ENCODE results near the gene ADAM10. TPM values are rescaled to one million over a fixed set of nuclear protein-coding genes. Genes with fewer than 3 reads are reported as not detected.

Gene ADAM10
- total RNA-seq, 1 experiment from 2014 or later: 91.3 TPM

DNA sequence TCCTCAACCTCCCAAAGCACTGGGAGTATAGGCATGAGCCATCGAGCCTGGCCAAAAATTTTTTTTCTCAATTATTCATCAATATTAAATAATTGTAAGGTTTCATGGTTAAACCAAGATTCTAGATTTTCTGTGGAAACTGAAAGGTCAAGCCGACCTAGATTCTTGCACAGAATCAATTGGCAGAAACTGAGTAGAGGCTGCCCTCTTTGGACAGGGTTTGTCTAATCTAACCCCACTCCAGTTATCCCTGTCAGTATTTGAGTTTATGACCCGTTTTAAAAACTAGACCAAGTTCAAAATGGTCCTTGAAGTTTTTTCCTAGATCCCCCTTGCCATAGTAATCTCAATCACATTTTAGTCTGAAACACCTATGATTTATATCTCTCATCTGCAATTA is 8.6 kb upstream of the ADAM10 start:
- ChIA-PET CTCF (no interaction called here), POLR2A (ENCODE audit: unreplicated experiment) (no interaction called here)
- Histone ChIP-seq H3K4me2 (ENCODE audit: low read length) (no peak overlapping the region), H3K4me3 (ENCODE audit: low read length) (no peak overlapping the region), H3K4me1 (ENCODE audit: insufficient read depth, low read length) (no peaks in the 10 kb centered on the region), H3F3A (ENCODE audit: low read length, unreplicated experiment) (no peaks in the 10 kb centered on the region), H3K27ac (ENCODE audit: low read length) (no peak overlapping the region), H3K9ac (ENCODE audit: low read length) (no peak overlapping the region), H4K20me1 (ENCODE audit: low read length) (no peaks in the 10 kb centered on the region), H2AFZ (ENCODE audit: low read length) (no peak overlapping the region), H3K27me3 (ENCODE audit: low read length) (no peaks in the 10 kb centered on the region), H3K9me2 (replicated peaks; ENCODE audit: low read length) (no peaks in the 10 kb centered on the region), H3K79me2 (ENCODE audit: low read length) (no peaks in the 10 kb centered on the region), H3K36me3 (ENCODE audit: low read depth, low read length) (no peaks in the 10 kb centered on the region), H3K9me3 (ENCODE audit: low read length) (no peaks in the 10 kb centered on the region)
- intact Hi-C loops (cut with micrococcal nuclease): no loop called here
- DNase-seq: no peak
- ATAC-seq: no peak
- BruUV-seq (replicated peaks): no TSS peak
- TF ChIP-seq EZH2 (IDR thresholded peaks at IDR 0.05; ENCODE audit: low read length, unreplicated experiment) (no peak), EZH2phosphoT487 (IDR thresholded peaks at IDR 0.05; ENCODE audit: borderline replicate concordance, low read length) (no peak)
- TF ChIP-seq, protein P1, sequence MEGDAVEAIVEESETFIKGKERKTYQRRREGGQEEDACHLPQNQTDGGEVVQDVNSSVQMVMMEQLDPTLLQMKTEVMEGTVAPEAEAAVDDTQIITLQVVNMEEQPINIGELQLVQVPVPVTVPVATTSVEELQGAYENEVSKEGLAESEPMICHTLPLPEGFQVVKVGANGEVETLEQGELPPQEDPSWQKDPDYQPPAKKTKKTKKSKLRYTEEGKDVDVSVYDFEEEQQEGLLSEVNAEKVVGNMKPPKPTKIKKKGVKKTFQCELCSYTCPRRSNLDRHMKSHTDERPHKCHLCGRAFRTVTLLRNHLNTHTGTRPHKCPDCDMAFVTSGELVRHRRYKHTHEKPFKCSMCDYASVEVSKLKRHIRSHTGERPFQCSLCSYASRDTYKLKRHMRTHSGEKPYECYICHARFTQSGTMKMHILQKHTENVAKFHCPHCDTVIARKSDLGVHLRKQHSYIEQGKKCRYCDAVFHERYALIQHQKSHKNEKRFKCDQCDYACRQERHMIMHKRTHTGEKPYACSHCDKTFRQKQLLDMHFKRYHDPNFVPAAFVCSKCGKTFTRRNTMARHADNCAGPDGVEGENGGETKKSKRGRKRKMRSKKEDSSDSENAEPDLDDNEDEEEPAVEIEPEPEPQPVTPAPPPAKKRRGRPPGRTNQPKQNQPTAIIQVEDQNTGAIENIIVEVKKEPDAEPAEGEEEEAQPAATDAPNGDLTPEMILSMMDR (conservative IDR thresholded peaks at IDR 0.05; ENCODE audit: low read depth, low read length): peak; percentile 16; the same call in 1 of the 2 replicates

DNA sequence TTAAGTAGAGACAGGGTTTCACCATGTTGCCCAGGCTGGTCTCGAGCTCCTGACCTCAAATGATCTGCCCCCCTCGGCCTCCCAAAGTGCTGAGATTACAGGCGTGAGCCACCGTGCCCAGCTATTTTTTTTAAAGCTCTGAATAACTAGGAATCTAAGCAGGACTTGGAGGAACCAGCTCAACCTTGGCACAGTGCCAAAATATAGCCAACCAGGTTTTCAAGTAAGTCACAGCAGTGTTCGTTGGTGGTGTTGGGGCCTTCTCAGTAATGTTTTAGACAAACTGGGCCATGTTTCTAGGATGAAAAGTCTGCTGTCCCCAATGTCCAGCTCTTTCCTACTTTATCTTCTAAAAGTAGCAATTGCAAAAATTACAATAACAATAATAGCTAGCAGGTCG is 6.4 kb upstream of the ADAM10 start:
- no peaks in the 10 kb centered on the region for H3K79me2 ChIP-seq (ENCODE audit: low read length)
- H3F3A ChIP-seq (ENCODE audit: low read length, unreplicated experiment): no peaks in the 10 kb centered on the region
- no peaks in the 10 kb centered on the region for H3K36me3 ChIP-seq (ENCODE audit: low read depth, low read length)
- H3K9me3 ChIP-seq (ENCODE audit: low read length): no peaks in the 10 kb centered on the region
- no peaks in the 10 kb centered on the region for H3K4me1 ChIP-seq (ENCODE audit: insufficient read depth, low read length)
- TF ChIP-seq, protein P1 (conservative IDR thresholded peaks at IDR 0.05; ENCODE audit: low read depth, low read length): no peak
- TF ChIP-seq EZH2 (IDR thresholded peaks at IDR 0.05; ENCODE audit: low read length, unreplicated experiment) (no peak), EZH2phosphoT487 (IDR thresholded peaks at IDR 0.05; ENCODE audit: borderline replicate concordance, low read length) (no peak)
- BruUV-seq (replicated peaks): no TSS peak
- H3K27ac ChIP-seq (ENCODE audit: low read length): no peak overlapping the region
- no peaks in the 10 kb centered on the region for H3K27me3 ChIP-seq (ENCODE audit: low read length)
- no peak overlapping the region for H3K4me2 ChIP-seq (ENCODE audit: low read length)
- ChIA-PET POLR2A (ENCODE audit: unreplicated experiment) (no interaction called here), CTCF (no interaction called here)
- intact Hi-C loops (cut with micrococcal nuclease): no loop called here
- H4K20me1 ChIP-seq (ENCODE audit: low read length): no peaks in the 10 kb centered on the region
- no peaks in the 10 kb centered on the region for H3K9me2 ChIP-seq (replicated peaks; ENCODE audit: low read length)
- no peak overlapping the region for H3K9ac ChIP-seq (ENCODE audit: low read length)
- no peak for ATAC-seq
- H3K4me3 ChIP-seq (ENCODE audit: low read length): no peak overlapping the region
- DNase-seq: no peak
- H2AFZ ChIP-seq (ENCODE audit: low read length): no peak overlapping the region

DNA sequence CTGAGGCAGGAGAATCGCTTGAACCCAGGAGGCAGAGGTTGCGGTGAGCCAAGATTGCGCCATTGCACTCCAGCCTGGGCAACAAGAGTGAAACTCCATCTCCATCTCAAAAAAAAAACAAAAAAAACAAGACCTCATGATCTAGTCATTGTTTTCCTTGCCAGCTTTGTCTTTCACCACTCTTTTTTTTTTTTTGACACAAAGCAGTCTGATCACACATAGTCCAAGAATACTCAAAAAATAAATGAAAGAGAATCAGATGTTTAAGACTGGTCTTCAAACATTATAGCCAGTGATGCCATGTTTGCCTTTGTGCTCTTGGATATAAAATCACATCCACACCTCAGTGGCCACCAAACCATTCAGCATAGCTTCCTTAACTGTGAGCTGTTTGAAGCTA is 5.8 kb upstream of the ADAM10 start:
- Histone ChIP-seq H3K27me3 (ENCODE audit: low read length) (no peaks in the 10 kb centered on the region), H3K4me2 (ENCODE audit: low read length) (no peak overlapping the region), H3F3A (ENCODE audit: low read length, unreplicated experiment) (no peaks in the 10 kb centered on the region), H3K36me3 (ENCODE audit: low read depth, low read length) (no peaks in the 10 kb centered on the region), H3K9me2 (replicated peaks; ENCODE audit: low read length) (no peaks in the 10 kb centered on the region), H3K9me3 (ENCODE audit: low read length) (no peaks in the 10 kb centered on the region), H4K20me1 (ENCODE audit: low read length) (no peaks in the 10 kb centered on the region), H3K9ac (ENCODE audit: low read length) (no peak overlapping the region), H3K79me2 (ENCODE audit: low read length) (no peaks in the 10 kb centered on the region), H3K4me1 (ENCODE audit: insufficient read depth, low read length) (no peaks in the 10 kb centered on the region), H3K4me3 (ENCODE audit: low read length) (no peak overlapping the region), H2AFZ (ENCODE audit: low read length) (no peak overlapping the region), H3K27ac (ENCODE audit: low read length) (no peak overlapping the region)
- POLR2A ChIA-PET (ENCODE audit: unreplicated experiment): no interaction called here
- CTCF ChIA-PET: no interaction called here
- no peak for DNase-seq
- no peak for ATAC-seq
- TF ChIP-seq, protein P1 (conservative IDR thresholded peaks at IDR 0.05; ENCODE audit: low read depth, low read length): no peak
- no peak for TF ChIP-seq EZH2phosphoT487 (IDR thresholded peaks at IDR 0.05; ENCODE audit: borderline replicate concordance, low read length)
- TF ChIP-seq EZH2 (IDR thresholded peaks at IDR 0.05; ENCODE audit: low read length, unreplicated experiment): no peak
- intact Hi-C loops (cut with micrococcal nuclease): no loop called here
- BruUV-seq (replicated peaks): no TSS peak

All from PC-3 (cell line).